ENCODE results near the gene SLC52A3. TPM values are rescaled to one million over a fixed set of nuclear protein-coding genes. Genes with fewer than 3 reads are reported as not detected.

Gene SLC52A3
- total and polyA plus RNA-seq, 2 of the 13 experiments (the other 11 are each of a cell fraction or from before 2014, with no cell fraction given) = 0.03 TPM; not detected in 1

DNA sequence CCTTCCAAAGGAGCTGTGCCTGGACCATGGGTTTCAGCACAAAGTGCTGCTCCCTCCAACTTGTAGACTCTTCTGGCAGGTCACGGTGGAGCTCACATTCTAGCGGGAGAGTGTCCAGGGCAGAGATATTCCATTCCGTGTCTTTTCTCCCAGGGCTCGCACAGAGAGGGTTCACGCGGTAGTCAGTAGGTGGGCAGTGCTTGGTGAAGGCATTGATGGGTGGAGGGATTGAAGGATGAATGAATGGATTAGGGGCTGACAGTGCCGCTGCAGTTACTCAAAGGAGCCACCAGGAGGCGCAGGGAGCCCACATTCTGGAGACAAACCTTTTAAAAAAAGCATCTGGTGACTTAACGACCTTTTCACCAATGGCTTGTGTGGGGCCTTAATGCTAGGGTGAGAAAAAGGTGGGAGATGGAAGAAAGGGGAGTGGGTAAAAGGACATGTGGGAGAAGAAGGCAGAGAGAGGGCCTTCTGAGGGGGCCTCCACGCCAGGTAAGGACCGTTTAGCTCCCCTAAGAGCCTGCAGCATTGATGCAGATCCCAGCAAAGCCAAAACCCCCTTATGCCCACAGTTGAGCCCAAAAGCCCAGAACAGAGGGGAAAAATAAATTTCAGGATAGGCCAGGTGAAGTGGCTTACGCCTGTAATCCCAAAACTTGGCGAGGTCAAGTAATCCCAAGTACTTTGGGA, 47.8 kb upstream of the SLC52A3 start (continued):
- TF ChIP-seq, protein P1, sequence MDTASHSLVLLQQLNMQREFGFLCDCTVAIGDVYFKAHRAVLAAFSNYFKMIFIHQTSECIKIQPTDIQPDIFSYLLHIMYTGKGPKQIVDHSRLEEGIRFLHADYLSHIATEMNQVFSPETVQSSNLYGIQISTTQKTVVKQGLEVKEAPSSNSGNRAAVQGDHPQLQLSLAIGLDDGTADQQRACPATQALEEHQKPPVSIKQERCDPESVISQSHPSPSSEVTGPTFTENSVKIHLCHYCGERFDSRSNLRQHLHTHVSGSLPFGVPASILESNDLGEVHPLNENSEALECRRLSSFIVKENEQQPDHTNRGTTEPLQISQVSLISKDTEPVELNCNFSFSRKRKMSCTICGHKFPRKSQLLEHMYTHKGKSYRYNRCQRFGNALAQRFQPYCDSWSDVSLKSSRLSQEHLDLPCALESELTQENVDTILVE (CRISPR knock-in tag; IDR thresholded peaks at IDR 0.05) = peak; percentile 43; the same call in 1 of the 2 replicates
- TF ChIP-seq NFYB (CRISPR knock-in tag; IDR thresholded peaks at IDR 0.05) = no peak
- TF ChIP-seq, protein P2, sequence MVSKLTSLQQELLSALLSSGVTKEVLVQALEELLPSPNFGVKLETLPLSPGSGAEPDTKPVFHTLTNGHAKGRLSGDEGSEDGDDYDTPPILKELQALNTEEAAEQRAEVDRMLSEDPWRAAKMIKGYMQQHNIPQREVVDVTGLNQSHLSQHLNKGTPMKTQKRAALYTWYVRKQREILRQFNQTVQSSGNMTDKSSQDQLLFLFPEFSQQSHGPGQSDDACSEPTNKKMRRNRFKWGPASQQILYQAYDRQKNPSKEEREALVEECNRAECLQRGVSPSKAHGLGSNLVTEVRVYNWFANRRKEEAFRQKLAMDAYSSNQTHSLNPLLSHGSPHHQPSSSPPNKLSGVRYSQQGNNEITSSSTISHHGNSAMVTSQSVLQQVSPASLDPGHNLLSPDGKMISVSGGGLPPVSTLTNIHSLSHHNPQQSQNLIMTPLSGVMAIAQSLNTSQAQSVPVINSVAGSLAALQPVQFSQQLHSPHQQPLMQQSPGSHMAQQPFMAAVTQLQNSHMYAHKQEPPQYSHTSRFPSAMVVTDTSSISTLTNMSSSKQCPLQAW (CRISPR knock-in tag; IDR thresholded peaks at IDR 0.05) = no peak
- TF ChIP-seq NKX3-1 (CRISPR knock-in tag; IDR thresholded peaks at IDR 0.05) = no peak
- no peak for TF ChIP-seq ZNF383 (CRISPR knock-in tag; IDR thresholded peaks at IDR 0.05; ENCODE audit: borderline replicate concordance)
- no peak for TF ChIP-seq SSRP1 (CRISPR knock-in tag; IDR thresholded peaks at IDR 0.05)
- TF ChIP-seq EP300 (IDR thresholded peaks at IDR 0.05; ENCODE audit: low read depth in 2 of 2, low read length in 2 of 2) = no peak
- no peak for TF ChIP-seq EP300 (CRISPR knock-in tag; IDR thresholded peaks at IDR 0.05; ENCODE audit: borderline replicate concordance)
- TF ChIP-seq HNRNPL (IDR thresholded peaks at IDR 0.05; ENCODE audit: low read depth, low read length) = no peak
- no peak for TF ChIP-seq ZSCAN29 (CRISPR knock-in tag; conservative IDR thresholded peaks at IDR 0.05)
- no peak for TF ChIP-seq ZNF350 (CRISPR knock-in tag; IDR thresholded peaks at IDR 0.05; ENCODE audit: borderline replicate concordance, low read depth)
- TF ChIP-seq PTBP1 (IDR thresholded peaks at IDR 0.05; ENCODE audit: low read depth, low read length, poor library complexity, severe bottlenecking) = no peak
- no peak for TF ChIP-seq ZNF335 (CRISPR knock-in tag; IDR thresholded peaks at IDR 0.05)
- no peak for TF ChIP-seq AGO2 (optimal IDR thresholded peaks at IDR 0.05; ENCODE audit: low read depth, low read length)
- no peak for TF ChIP-seq NR2C2 (CRISPR knock-in tag; IDR thresholded peaks at IDR 0.05; ENCODE audit: borderline replicate concordance)
- no peak for TF ChIP-seq ARNTL (CRISPR knock-in tag; IDR thresholded peaks at IDR 0.05)
- TF ChIP-seq PRMT3 (CRISPR knock-in tag; IDR thresholded peaks at IDR 0.05; ENCODE audit: borderline replicate concordance, low read depth) = no peak
- no peak for TF ChIP-seq ZNF674 (CRISPR knock-in tag; IDR thresholded peaks at IDR 0.05; ENCODE audit: low read depth)
- TF ChIP-seq, protein P3, sequence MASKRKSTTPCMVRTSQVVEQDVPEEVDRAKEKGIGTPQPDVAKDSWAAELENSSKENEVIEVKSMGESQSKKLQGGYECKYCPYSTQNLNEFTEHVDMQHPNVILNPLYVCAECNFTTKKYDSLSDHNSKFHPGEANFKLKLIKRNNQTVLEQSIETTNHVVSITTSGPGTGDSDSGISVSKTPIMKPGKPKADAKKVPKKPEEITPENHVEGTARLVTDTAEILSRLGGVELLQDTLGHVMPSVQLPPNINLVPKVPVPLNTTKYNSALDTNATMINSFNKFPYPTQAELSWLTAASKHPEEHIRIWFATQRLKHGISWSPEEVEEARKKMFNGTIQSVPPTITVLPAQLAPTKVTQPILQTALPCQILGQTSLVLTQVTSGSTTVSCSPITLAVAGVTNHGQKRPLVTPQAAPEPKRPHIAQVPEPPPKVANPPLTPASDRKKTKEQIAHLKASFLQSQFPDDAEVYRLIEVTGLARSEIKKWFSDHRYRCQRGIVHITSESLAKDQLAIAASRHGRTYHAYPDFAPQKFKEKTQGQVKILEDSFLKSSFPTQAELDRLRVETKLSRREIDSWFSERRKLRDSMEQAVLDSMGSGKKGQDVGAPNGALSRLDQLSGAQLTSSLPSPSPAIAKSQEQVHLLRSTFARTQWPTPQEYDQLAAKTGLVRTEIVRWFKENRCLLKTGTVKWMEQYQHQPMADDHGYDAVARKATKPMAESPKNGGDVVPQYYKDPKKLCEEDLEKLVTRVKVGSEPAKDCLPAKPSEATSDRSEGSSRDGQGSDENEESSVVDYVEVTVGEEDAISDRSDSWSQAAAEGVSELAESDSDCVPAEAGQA (IDR thresholded peaks at IDR 0.05; ENCODE audit: low read depth) = no peak
- TF ChIP-seq, protein P3 (CRISPR knock-in tag; IDR thresholded peaks at IDR 0.05; ENCODE audit: borderline replicate concordance) = no peak
- TF ChIP-seq, protein P4, sequence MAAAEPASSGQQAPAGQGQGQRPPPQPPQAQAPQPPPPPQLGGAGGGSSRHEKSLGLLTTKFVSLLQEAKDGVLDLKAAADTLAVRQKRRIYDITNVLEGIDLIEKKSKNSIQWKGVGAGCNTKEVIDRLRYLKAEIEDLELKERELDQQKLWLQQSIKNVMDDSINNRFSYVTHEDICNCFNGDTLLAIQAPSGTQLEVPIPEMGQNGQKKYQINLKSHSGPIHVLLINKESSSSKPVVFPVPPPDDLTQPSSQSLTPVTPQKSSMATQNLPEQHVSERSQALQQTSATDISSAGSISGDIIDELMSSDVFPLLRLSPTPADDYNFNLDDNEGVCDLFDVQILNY (CRISPR knock-in tag; conservative IDR thresholded peaks at IDR 0.05) = no peak
